ENCODE results near the gene RNF13.

RNF13 gene

DNA sequence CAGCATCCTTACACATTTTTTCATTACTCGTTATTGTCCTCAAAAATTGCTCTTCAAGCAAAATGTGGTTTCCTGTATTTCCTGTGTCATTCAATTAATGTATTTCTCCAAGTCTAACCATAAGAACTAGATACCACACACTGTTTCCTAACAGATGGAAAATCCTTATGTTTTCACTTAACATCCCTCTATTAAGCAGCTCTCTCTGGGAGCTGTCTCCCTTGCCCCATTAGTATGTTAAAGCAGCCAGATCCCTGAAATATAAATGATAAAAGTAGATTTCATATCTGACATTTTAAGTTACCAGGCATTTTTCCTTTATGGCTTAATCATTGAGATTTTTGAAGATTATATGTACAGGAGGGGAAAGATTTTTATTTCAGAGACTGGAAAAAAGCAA lies 141.8 kb downstream of the RNF13 start:
- TF ChIP-seq, protein P1, sequence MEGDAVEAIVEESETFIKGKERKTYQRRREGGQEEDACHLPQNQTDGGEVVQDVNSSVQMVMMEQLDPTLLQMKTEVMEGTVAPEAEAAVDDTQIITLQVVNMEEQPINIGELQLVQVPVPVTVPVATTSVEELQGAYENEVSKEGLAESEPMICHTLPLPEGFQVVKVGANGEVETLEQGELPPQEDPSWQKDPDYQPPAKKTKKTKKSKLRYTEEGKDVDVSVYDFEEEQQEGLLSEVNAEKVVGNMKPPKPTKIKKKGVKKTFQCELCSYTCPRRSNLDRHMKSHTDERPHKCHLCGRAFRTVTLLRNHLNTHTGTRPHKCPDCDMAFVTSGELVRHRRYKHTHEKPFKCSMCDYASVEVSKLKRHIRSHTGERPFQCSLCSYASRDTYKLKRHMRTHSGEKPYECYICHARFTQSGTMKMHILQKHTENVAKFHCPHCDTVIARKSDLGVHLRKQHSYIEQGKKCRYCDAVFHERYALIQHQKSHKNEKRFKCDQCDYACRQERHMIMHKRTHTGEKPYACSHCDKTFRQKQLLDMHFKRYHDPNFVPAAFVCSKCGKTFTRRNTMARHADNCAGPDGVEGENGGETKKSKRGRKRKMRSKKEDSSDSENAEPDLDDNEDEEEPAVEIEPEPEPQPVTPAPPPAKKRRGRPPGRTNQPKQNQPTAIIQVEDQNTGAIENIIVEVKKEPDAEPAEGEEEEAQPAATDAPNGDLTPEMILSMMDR (IDR thresholded peaks at IDR 0.05; ENCODE audit: low read depth, low read length) = no peak
- no peak overlapping the region for H3K4me3 ChIP-seq (ENCODE audit: low read depth, low read length)

DNA sequence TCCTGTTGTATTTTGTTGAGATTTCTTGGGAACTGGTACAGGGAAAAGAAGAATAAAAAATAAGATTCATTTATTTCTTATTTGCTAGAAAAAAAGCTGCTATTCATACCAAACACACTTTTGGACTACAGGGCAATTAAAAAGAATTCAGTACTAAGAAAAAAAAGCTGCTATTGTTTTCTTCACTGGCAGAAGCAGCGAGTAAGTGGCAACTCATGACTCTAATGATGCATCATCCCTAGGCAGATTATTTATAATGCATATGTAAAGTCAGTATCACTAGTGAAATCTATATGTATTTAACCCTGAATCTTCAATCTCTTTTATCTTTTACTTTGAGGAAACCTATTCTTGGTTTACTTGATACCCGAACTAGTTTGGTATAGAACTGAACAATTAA lies 142.4 kb downstream of the RNF13 start:
- TF ChIP-seq, protein P1 (IDR thresholded peaks at IDR 0.05; ENCODE audit: low read depth, low read length) = no peak
- no peak overlapping the region for H3K4me3 ChIP-seq (ENCODE audit: low read depth, low read length)

DNA sequence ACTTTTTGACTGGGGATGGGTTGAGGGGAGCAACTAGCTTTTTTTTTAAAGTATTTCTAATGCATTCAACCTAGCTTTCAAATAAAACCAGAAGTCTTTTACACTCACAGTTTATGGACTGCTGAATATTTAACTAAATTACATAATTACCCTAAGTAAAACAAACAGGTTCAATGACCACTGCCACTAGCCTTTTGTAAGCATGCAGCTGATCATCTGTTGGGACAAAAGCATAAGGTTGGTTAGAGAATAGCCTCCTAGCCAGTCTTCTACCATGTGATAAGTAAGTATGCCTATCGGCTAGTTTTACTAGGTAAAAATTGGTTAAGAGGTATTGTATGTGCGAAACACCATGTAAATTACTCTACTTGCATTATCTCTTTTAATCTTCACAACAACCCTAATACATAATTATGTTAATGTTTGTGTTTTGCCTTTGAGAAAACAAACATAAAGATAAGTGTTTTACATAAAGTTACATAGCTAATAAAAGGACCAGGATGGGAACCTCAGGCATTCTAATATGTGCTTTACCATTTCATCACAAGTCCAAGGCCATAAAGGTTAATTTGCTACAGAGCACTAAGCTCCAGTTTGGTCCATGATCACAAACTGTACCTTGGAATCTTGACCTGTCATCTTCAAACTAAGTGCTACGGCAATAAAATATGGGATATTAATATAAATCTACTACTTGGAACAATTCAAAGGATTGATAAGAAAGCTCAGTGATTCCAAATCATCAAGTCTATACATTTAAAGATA lies 144.5 kb downstream of the RNF13 start:
- TF ChIP-seq, protein P1 (IDR thresholded peaks at IDR 0.05; ENCODE audit: low read depth, low read length) = no peak
- H3K4me3 ChIP-seq (ENCODE audit: low read depth, low read length) = no peak overlapping the region

DNA sequence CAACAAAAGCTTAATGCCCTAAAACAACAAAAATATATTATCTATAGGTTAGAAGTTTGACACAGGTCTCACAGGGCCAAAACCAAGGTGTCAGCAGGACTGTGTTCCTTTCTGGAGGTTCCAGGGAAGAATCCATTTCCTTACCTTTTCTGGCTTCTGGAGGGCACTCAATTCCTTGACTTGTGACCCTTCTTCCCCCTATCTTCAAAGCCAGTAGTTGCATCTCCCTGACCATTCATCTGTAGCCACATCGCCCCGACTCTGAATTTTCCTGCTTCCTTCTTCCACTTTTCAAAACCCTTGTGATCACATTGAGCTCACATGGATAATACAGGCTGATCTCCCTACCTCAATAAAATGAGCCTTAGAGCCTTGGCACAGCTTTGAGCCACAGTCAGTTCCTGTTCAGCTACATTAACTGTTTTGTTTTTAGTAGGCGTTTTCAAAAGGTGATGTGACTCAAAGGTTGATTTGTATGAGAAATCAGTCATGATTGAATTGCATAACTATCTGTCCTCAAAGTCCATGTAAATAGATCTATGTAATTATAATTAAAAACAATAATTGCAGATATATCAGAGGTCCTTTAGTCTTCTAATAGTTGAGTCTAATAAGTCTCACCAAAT lies 145.3 kb downstream of the RNF13 start:
- TF ChIP-seq, protein P1 (IDR thresholded peaks at IDR 0.05; ENCODE audit: low read depth, low read length) = no peak
- H3K4me3 ChIP-seq (ENCODE audit: low read depth, low read length) = no peak overlapping the region

DNA sequence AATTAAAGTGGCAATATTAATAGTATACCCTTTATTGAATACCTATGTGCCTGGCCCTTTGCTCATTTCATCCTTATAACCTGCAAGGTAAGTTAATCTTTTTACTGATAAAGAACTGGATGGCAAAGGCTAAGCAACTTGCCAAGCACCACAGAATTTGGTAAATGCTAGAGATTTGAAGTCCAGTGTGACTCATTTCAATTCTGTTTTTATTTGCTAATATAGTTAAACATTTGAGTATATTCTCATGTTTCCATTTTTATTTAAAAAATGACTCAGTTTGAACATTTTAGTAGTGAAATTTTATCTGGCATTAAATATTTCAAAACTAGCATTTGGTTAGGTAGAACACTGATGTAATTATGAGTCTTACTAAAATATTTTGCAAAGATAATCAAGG lies 146.4 kb downstream of the RNF13 start:
- H3K4me3 ChIP-seq (ENCODE audit: low read depth, low read length) = no peak overlapping the region
- TF ChIP-seq, protein P1 (IDR thresholded peaks at IDR 0.05; ENCODE audit: low read depth, low read length) = no peak

DNA sequence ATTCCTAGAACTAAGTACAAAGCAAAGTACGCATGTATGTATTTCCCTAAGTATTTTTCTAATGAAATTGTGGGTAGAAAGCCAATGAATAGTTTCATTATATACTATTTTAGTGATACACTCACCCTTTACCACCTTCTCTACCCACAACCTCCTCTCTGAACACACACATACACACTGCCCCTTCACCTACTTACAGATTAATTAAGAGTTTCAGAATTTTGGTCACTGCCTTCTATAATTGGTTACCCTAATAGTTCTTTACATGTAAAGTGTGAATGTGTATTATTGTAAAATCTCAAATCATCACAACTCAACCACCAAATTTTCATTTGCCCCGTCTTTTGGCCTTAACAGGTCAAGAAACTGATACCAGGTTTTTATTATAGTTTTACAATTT lies 150.5 kb downstream of the RNF13 start:
- H3K4me3 ChIP-seq (ENCODE audit: low read depth, low read length) = no peak overlapping the region
- TF ChIP-seq, protein P1 (IDR thresholded peaks at IDR 0.05; ENCODE audit: low read depth, low read length) = no peak

DNA sequence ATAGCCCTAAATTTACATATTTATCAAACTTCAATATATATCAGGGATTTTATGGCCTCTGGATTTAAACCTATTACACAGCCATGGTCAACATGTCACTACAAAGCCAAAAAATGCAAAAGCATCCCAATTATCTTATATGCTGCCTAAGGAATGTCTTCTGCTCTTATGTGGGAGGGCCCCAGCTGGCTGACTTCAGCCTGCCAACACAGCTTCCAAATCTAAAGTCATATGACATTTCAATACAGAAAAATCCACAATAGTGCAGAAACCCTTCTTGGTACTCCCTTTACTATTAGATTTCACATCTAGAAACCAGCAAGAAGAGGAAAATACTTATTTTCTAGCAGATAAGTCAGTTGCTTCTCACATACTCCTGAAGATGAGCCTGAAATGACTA lies 151.3 kb downstream of the RNF13 start:
- H3K4me3 ChIP-seq (ENCODE audit: low read depth, low read length) = no peak overlapping the region
- TF ChIP-seq, protein P1 (IDR thresholded peaks at IDR 0.05; ENCODE audit: low read depth, low read length) = no peak
